Loucy (cell line): Measurements from ENCODE around the gene STMP1.

ENCODE experiments used
- H2AFZ ChIP-seq: fragments of 200-600 bp; sonication (generic); 2 replicates; pipeline ENCODE4 v1.6.0; 2016; ENCODE audit warnings: antibody characterized with exemption, mild to moderate bottlenecking, low read length, moderate library complexity
- H3F3A ChIP-seq: fragments of 200-600 bp; 2 replicates; pipeline ENCODE4 v1.6.0; 2016; ENCODE audit warnings: antibody characterized with exemption, low read depth, mild to moderate bottlenecking
- H3K27me3 ChIP-seq: fragments of 200-600 bp; sonication (generic); 2 replicates; pipeline ENCODE4 v1.6.1; 2014; ENCODE audit warnings: low read length, mild to moderate bottlenecking; ENCODE audit not compliant: insufficient read depth, poor library complexity, severe bottlenecking
- H3K36me3 ChIP-seq: fragments of 200-600 bp; sonication (generic); 2 replicates; pipeline ENCODE4 v1.6.1; 2016; ENCODE audit warnings: low read length; ENCODE audit not compliant: insufficient read depth
- H3K4me1 ChIP-seq: fragments of 200-600 bp; sonication (generic); 2 replicates; pipeline ENCODE4 v1.5.1; 2014; ENCODE audit warnings: low read length, mild to moderate bottlenecking; ENCODE audit not compliant: insufficient read depth, poor library complexity, severe bottlenecking
- H3K4me2 ChIP-seq: fragments of 200-600 bp; sonication (generic); 2 replicates; pipeline ENCODE4 v1.6.0; 2014; ENCODE audit warnings: antibody characterized with exemption, low read length, low read depth, mild to moderate bottlenecking; ENCODE audit not compliant: poor library complexity, severe bottlenecking
- H3K4me3 ChIP-seq: fragments of 200-600 bp; sonication (generic); 2 replicates; pipeline ENCODE4 v1.5.1; 2014; ENCODE audit warnings: low read length, mild to moderate bottlenecking, mixed read lengths; ENCODE audit not compliant: poor library complexity, severe bottlenecking
- H3K79me2 ChIP-seq: fragments of 200-600 bp; sonication (generic); 2 replicates; pipeline ENCODE4 v1.6.1; 2014; ENCODE audit warnings: low read length; ENCODE audit not compliant: insufficient read depth
- H3K9ac ChIP-seq: fragments of 200-600 bp; sonication (generic); 2 replicates; pipeline ENCODE4 v1.6.0; 2014; ENCODE audit warnings: mild to moderate bottlenecking, low read depth, low read length, moderate library complexity; ENCODE audit not compliant: poor library complexity, severe bottlenecking
- H3K9me2 ChIP-seq: fragments of 200-600 bp; sonication (generic); replicated peaks from 2 replicates; pipeline ENCODE4 v1.6.1; 2016; ENCODE audit warnings: low read depth, low read length, mixed read lengths
- H3K9me3 ChIP-seq: fragments of 200-600 bp; sonication (generic); 2 replicates; pipeline ENCODE4 v1.6.1; 2014; ENCODE audit warnings: mild to moderate bottlenecking, antibody characterized with exemption, low read length, low read depth; ENCODE audit not compliant: insufficient read depth
- H4K20me1 ChIP-seq: fragments of 200-600 bp; sonication (generic); 2 replicates; pipeline ENCODE4 v1.6.0; 2014; ENCODE audit warnings: antibody characterized with exemption, low read length, mild to moderate bottlenecking; ENCODE audit not compliant: insufficient read depth, poor library complexity, severe bottlenecking
- EZH2phosphoT487 ChIP-seq: fragments of 200-600 bp; IDR thresholded peaks from 2 replicates; pipeline ENCODE4 v1.6.1; 2018; ENCODE audit warnings: antibody characterized with exemption, mild to moderate bottlenecking, moderate library complexity, borderline replicate concordance
- TF ChIP-seq, protein P1 (sequence below): fragments of 200-600 bp; sonication (generic); conservative IDR thresholded peaks from 2 replicates; pipeline ENCODE4 v1.5.1; 2014; ENCODE audit warnings: mild to moderate bottlenecking, antibody characterized with exemption, low read length

The STMP1 gene

DNA sequence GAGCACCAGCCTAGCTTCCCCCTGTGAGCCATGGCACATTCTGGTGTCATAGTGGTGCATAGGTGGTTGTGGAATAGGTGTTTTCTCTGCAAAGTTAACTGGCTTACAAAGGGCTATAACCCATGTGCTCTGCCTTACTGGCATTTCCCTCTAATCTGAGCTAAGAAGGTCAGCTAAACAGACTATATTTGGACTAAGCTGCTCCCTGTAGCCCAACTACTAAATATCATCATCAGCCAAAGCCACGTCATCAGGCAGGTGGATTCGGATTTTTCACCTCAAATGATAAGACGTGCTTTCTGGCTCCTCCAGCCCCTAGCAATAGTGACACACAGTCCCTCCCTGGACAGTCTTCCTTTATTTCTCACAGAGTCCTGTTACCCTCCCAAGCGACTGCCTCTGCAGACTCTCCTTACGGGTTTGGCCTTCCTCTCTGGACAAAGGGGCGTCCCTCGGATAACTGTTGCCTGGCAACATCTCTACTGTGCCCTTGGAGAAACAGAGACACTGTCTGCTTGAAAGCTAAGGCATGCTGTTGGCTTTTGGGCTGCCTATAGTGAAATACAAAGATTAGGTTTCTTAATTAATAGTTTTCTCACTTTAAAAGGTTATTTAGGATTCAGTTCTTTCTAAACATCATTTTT is 56.6 kb downstream of the STMP1 start:
- no peak overlapping the region for H2AFZ ChIP-seq

DNA sequence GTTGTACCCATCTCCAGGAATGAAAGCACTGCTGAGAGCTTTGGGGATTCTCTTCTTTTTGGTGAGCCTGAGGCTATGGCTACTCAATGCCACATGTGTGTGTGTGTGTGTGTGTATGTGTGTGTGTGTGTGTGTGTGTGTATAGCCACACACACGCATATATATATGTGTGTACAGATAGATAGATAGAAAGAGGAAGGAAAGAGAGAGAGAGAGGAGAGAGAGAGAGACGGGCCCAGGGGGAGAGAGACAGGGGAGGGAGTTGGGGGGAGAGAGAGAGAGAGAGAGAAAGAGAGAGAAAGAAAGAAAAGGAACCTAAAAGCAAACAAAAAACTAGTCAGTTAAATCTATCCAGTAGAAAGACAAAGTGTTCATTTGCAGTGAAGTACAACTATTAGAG is 57.4 kb downstream of the STMP1 start:
- H3F3A ChIP-seq = no peaks in the 10 kb centered on the region
- no peak overlapping the region for H3K4me2 ChIP-seq
- no peaks in the 10 kb centered on the region for H4K20me1 ChIP-seq
- no peaks in the 10 kb centered on the region for H3K9me2 ChIP-seq
- H3K79me2 ChIP-seq = no peaks in the 10 kb centered on the region
- H3K4me3 ChIP-seq = no peak overlapping the region
- H3K9me3 ChIP-seq = no peaks in the 10 kb centered on the region
- H3K4me1 ChIP-seq = no peaks in the 10 kb centered on the region
- no peak for TF ChIP-seq EZH2phosphoT487
- TF ChIP-seq, protein P1, sequence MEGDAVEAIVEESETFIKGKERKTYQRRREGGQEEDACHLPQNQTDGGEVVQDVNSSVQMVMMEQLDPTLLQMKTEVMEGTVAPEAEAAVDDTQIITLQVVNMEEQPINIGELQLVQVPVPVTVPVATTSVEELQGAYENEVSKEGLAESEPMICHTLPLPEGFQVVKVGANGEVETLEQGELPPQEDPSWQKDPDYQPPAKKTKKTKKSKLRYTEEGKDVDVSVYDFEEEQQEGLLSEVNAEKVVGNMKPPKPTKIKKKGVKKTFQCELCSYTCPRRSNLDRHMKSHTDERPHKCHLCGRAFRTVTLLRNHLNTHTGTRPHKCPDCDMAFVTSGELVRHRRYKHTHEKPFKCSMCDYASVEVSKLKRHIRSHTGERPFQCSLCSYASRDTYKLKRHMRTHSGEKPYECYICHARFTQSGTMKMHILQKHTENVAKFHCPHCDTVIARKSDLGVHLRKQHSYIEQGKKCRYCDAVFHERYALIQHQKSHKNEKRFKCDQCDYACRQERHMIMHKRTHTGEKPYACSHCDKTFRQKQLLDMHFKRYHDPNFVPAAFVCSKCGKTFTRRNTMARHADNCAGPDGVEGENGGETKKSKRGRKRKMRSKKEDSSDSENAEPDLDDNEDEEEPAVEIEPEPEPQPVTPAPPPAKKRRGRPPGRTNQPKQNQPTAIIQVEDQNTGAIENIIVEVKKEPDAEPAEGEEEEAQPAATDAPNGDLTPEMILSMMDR = no peak
- H3K36me3 ChIP-seq = no peaks in the 10 kb centered on the region
- no peak overlapping the region for H2AFZ ChIP-seq
- H3K27me3 ChIP-seq = no peaks in the 10 kb centered on the region
- H3K9ac ChIP-seq = no peak overlapping the region

More for the DNA sequence above, 56.6 kb downstream of the STMP1 start:
- no peaks in the 10 kb centered on the region for H3K9me3 ChIP-seq
- H4K20me1 ChIP-seq = no peaks in the 10 kb centered on the region
- no peak overlapping the region for H3K4me2 ChIP-seq
- H3K27me3 ChIP-seq = no peaks in the 10 kb centered on the region
- no peaks in the 10 kb centered on the region for H3K36me3 ChIP-seq
- no peaks in the 10 kb centered on the region for H3K9me2 ChIP-seq
- TF ChIP-seq, protein P1 = no peak
- no peak for TF ChIP-seq EZH2phosphoT487
- H3K79me2 ChIP-seq = no peaks in the 10 kb centered on the region
- H3K4me1 ChIP-seq = no peaks in the 10 kb centered on the region
- H3K4me3 ChIP-seq = no peak overlapping the region
- H3F3A ChIP-seq = no peaks in the 10 kb centered on the region
- no peak overlapping the region for H3K9ac ChIP-seq

DNA sequence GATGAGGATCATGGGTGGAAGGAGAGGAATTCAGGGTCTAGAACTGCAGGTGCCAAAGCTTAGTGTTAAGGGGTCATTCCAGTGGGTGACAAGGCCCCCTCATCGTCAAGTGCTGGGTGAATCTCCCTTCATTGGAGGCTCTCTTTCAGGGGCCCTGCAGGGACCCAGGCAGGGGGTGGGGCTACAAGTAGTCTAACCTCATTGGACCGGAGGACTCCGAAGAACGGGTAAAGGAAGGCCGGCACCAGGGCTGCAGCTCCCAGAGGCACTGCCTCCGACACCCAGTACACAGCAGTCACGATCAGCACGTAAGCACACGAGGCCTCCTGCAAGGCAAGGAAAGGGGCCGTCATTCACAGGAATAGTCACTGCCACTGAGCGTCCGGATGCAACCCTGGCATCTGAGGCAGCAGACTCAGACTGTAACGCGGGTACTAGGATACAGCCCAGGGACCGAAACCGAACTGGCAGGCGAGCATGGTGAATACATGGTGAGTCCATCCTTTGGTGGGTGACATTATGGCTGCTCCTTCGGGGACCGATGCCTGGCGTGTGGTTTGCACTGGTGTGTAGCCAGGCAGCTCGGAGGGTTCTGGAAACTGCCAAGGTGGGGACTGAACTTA is 59.0 kb downstream of the STMP1 start:
- H3K27me3 ChIP-seq = no peaks in the 10 kb centered on the region
- no peaks in the 10 kb centered on the region for H3K4me1 ChIP-seq
- no peaks in the 10 kb centered on the region for H4K20me1 ChIP-seq
- no peak overlapping the region for H3K9ac ChIP-seq
- H3K9me3 ChIP-seq = no peaks in the 10 kb centered on the region
- no peak overlapping the region for H3K4me2 ChIP-seq
- no peaks in the 10 kb centered on the region for H3F3A ChIP-seq
- H3K79me2 ChIP-seq = no peaks in the 10 kb centered on the region
- H3K9me2 ChIP-seq = no peaks in the 10 kb centered on the region
- H3K36me3 ChIP-seq = no peaks in the 10 kb centered on the region
- no peak for TF ChIP-seq EZH2phosphoT487
- TF ChIP-seq, protein P1 = no peak
- no peak overlapping the region for H3K4me3 ChIP-seq
- H2AFZ ChIP-seq = no peak overlapping the region
